ENCODE measurements around the gene CASP5.
"Not testable (repeated sequence)": the region's sequence is repeated elsewhere in the genome, so short reads cannot be mapped to it uniquely, and the experiment has no call there.

The CASP5 gene

DNA sequence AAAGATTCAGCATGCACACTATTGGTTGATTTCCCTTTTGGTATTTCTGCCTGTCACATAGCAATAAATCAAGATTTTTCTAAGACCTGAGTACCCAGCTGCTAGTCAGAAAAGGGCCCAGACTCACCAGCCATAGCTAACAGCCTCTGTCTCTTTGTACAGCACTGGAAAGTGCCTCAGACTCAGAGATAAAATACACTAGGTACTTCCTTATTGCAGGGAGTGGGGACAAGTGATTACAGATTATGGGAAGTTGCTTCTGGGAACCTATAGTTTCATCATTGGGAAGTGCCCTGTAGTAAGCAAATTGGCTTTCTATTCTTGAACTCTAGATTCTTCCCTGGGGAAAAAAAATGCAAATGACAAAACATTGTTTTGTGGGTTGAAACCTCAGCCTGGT is at the start of gene CASP5:
TSS of gene CASP5 (minus strand) at position 166 of the 400 bp plus-strand sequence. CDS start at position 134, 32 bp downstream.
- no peak for DNase-seq (ENCODE audit: low read depth in 2 of 2)

DNA sequence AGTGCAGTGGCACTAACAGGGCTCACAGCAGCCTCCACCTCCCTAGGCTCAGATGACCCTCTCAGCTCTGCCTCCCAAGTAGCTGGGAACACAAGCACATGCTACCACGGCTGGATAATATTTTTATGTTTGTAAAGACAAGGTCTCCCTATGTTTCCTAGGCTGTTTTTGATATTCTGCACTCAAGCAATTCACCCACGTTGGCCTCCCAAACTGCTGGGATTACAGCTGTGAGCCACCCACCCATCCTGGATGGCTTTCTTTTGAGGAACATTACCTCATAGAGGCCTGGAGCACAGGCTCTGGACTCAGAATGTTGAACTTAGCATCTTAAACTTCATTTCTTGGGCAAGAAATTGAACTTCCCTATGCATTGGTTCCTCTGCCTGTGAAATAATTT is 49.1 kb upstream of the CASP5 start:
- not testable (repeated sequence) for DNase-seq (ENCODE audit: low read depth in 2 of 2)

DNA sequence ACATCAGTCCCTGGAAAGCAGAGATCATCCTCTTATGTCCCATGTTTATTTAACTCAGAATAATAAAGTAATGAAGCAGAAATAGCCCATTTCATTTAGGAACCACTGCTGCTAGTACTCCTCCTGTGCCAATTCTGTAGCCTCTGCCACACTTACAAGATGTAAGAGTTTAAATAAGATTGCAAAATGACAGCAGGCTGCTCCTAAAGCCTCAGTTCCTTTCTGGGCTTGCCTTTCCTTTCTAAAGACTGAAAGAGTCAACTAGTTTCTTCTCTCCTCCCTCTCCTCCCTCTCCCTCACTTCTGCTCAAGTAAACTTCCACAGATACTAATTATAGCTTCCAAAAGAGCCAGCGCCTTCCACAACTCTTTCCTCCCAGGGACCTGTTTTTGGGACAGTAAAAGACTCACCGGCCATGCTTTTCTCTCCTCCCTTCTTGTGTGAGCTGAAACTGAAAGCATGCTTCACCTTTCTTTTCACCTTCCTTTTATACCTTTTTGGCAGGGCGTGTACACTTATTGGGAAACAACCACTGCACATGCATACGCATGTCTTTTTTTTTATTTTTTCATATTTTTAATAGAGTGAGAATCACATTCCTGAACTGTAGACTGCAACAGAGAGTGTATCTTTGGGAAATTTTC is 48.2 kb upstream of the CASP5 start:
- no peak for DNase-seq (ENCODE audit: low read depth in 2 of 2)

DNA sequence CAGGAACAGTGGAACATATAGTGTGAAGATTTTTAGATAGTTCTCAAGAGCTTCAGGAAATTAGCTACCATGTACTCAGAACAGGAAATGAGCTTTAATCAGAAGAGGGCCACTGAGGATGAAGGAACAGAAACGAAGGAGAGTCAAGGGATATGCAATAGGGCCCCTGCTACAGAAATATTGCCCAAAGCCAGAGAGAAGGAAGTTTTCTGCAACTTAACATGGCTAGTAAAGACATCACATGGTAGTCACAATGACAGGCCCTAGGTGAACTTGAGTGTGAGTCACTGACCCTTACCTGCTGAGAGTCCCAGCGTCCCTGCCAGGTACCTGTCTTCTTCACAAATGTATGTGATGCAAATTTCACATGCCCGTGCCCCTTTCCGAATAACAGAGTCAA is 47.3 kb upstream of the CASP5 start:
- no peak for DNase-seq (ENCODE audit: low read depth in 2 of 2)

DNA sequence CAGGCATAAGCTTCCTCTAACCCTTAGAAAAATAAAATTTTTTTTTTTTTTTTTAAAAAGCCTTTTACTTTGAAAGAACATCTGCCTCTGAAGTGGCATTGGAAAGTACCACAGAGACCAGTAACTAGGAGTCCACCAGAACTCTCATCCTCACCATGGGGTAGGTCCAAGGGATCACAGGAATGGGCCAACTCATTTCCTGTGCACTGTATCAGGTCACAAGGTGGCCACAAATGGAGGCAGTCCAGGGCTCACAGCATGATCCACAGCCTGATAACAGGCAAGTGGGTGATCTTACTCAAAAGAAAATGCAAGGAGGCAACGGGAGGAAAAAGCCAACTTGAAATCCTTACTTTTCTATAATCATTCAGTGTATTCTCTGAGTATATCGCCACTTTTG is 46.8 kb upstream of the CASP5 start:
- DNase-seq (ENCODE audit: low read depth in 2 of 2): not testable (repeated sequence)

DNA sequence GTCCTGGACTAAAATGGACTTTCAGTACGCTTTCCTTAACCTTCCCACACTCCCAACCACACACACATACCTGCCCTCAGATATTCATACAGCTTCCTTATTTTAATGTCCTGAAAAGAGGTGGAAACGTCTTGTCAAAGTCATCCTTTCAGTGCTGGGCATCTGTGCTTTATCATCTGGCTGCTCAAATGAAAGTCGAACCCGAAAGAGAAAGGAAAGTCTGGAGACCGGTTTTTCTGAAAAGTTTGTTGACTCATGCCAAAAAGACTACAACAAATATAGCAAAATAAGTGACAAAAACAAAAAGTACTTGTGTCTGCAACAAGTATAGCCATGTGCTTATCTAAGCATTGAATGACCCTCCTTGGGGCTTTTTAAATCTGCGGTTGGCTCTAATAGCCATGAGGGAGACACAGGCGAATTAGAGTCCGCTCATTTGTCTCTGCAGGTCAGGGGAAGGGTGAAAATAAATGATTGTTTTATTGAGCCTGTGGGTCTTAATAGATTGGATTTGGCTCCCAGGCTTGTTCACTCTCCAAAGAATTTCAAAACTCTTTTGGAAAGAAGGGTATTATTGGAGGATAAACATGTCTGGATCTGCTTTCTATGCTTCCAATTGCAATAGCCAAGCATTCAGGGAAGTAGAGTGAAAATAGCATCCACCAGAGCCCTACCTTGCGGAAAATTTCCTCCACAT is 40.4 kb upstream of the CASP5 start:
- not testable (repeated sequence) for DNase-seq (ENCODE audit: low read depth in 2 of 2)

DNA sequence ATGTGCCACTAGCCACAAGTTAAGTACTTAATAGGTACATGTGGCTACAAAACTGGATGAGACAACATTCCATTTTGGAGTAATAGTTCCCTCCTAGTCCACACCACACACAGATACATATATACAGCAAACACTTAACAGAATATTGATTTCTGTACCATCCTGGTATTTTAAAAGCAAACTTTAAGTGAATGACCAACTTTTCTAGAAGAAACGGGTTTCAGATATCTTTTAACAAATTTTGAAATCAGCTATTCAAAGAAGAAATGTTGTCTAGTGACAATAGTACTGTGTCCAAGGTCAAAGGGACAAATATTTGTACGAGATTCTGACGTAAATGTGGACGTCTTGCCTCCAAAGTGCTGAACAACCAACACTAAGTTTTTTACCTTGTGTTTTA is 34.5 kb upstream of the CASP5 start:
- no peak for DNase-seq (ENCODE audit: low read depth in 2 of 2)

DNA sequence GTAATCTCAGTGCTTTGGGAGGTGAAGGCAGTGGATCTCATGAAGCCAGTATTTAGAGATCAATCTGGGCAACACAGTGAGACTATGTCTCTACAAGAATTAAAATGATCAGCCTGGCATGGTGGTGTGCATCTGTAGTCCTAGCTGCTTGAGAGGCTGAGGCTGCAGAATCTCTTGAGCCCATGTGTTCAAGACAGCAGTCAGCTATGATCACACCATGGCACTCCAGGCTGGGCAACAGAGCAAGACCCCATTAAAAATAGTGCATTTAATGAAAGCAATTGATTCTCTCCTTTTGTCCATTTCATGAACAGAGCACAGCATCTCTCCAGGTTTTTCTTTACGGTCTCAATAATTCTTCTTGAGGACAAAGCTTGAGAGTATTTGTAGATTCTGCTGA is 33.5 kb upstream of the CASP5 start:
- DNase-seq (ENCODE audit: low read depth in 2 of 2): no peak

DNA sequence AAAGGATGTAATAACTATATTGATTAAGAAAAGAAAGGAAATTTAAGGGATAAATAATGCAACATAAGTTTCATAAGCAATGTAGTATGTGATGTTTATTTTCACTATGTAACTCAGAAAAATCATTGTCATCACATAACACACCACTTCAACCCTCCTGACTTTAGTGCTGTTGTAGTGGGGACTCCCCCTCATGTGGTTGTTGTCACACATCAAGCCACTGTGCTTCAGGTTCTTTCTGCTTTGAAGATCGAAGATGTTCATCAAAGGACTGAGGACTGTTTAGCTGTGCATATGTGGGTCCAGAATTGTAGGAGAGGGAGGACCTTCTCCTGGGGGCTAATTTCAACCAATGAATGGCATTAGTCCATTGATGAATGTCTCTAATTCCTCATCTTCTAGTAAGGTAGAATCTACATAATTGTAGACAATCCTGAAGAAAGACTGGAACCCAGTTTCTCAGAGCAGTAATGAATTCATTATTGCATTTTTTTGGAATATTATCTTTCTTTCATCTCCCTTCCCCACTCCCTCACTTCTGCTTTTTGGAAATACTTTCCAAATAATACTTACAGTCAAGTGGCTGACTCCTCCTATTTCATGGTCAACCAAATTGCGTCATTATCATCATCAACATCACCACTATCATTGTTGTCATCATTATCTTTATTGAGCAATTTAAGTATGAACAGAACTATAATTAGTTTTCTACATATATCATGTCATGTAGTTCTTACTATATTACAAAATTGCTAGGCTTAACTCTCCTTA is 31.9 kb upstream of the CASP5 start:
- DNase-seq (ENCODE audit: low read depth in 2 of 2): no peak

DNA sequence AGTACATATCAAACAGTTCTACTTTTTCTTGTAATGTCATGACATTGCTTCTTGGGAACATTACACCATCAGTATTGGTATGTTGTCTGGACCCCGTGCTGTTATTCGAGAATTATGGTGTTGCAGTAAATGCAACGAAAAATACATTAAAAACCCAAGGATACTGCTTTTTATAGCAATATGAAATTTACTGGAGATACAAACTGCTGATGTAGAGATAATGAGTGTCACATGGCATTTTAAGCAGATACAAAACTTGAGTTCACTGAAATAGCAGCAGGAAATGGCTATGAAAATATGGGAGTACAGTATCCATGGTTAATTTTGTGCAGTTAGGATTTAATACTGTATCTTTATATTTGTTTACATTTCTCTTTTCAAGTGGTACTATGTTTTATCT is 29.5 kb upstream of the CASP5 start:
- no peak for DNase-seq (ENCODE audit: low read depth in 2 of 2)

DNA sequence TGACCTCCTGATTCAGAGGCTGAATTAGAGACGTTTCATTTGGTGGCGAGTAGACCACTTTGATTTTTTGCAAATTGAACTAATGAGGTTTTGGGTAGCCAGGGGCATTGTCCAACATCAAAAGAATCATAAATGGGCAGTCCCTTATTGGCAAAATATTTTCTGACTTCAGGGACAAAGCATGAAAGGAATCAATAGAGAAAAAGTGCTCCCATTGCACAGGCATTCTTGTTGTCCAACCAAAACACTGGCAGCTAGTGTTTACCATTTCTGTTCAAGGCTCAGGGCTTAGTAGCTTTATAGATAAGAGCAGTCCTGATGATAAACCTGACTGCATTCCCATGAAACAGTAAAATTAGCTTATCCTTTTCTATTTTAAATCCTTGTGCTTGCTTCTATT is 28.6 kb upstream of the CASP5 start:
- DNase-seq (ENCODE audit: low read depth in 2 of 2): no peak

DNA sequence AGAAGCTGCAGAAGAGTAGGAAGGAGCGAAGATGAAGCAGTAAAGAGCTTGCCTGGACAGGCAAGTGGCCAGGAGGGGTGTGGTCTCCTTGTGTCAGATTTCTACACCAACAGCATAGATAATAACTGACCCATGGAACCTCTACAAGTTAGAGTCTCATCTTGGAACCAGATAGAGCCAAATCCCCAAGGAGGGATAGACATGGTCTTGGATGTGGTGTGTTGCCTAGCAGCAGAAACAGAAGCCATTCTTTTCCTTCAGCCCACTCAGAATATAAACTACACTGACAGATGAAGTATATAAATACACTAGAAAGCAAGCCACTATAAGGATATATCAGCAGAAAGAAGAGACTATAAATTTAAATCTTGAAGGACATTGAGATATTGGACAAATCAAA is 26.5 kb upstream of the CASP5 start:
- DNase-seq (ENCODE audit: low read depth in 2 of 2): no peak

DNA sequence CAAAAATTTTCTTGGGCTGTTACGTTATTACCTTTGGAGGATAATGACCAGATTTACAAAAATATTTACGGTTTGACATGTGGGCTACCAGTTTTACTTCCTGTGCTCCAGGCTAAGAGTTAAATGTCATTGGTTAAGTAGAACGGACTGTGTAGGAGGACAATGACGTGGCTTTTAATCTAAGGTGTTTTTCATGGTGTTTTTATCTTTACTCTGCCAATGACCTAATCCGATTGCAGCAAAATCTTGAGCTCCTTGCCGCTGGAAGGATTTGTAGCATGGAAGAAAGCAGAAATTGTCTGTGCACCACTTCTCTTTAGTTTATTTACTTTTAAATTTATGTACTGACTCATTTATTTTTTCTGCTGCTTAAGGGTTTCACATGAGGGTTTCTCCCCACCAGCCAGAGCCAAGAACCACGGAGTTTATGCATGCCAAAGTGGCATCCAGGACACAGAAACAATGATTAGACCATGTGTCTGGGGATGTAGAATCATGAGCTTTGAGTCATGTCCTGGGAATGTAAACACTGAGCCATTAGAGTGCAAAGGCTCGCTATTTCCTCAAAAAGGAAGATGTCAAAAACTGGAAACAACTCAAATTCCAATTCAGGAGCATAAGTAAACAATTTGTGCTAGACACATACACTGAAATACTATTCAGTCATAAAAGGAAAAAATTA is 24.1 kb upstream of the CASP5 start:
- no peak for DNase-seq (ENCODE audit: low read depth in 2 of 2)

DNA sequence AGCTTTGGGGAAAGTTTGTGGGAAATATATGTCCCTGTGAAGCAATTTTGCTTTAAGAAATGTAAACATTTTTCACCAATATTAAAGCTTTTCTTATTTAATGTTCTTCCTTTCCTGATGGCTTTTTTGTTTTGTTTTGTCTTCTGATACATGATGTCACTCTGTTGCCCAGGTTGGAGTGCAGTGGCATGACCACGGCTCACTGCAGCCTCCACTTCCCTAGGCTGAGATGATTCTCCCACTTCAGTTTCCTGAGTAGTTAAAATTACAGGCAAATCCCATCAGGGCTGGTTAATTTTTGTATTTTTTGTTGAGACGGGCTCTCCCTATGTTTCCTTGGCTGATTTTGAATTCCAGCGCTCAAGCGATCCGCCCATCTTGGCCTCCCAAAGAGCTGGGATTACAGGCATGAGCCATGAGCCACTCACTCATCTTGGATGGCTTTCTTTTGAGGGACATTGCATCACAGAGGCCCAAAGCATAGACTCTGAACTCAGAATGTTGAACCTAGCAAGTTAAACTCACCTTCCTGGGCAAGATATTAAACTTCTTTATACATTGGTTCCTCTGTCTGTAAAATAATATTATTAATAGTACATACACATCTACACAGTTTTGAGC is 22.8 kb upstream of the CASP5 start:
- DNase-seq (ENCODE audit: low read depth in 2 of 2): no peak

DNA sequence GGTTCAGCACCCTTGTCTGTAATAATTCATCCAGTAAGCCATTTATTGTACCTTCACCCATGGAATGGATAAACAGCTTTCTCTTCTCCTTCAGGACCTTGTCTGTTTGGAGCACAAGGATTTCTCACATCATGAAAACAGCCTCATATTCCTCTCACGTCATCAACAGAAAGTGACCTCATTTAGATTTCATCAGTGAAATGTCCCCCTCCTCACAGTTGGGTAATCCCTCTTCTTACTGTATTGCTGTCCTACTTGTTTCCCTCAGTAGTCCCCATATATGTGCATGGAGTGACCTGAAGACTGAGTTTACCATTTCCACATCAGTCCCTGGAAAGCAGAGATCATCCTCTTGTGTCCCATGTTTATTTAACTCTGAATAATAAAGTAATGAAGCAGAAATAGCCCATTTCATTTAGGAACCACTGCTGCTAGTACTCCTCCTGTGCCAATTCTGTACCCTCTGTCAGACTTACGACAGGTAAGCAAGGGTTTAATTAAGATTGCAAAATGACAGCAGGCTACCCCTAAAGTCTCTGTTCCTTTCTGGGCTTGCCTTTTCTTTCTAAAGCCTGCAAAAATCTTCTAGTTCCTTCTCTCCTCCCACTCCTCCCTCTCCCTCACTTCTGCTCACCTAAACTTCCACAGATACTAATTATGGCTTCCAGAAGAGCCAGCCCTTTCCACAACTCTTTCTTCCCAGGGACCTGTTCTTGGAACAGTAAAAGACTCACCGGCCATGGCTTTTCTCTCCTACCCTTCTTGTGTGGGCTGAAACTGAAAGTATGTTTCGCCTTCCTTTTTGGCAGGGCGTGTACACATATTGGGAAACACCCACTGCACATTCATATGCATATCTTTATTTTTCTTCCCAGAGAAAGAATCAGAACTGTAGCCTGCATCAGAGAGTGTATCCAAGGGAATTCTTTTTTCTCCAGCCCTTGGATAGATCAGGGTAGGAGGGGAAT is 21.9 kb upstream of the CASP5 start, which contains the start of gene CARD16:
TSS of gene CARD16 (minus strand) at position 779 of the 968 bp plus-strand sequence. CDS start at position 741, 38 bp downstream.
- peak in 1 of 2 donors; percentile 14 for DNase-seq (ENCODE audit: low read depth in 2 of 2)

DNA sequence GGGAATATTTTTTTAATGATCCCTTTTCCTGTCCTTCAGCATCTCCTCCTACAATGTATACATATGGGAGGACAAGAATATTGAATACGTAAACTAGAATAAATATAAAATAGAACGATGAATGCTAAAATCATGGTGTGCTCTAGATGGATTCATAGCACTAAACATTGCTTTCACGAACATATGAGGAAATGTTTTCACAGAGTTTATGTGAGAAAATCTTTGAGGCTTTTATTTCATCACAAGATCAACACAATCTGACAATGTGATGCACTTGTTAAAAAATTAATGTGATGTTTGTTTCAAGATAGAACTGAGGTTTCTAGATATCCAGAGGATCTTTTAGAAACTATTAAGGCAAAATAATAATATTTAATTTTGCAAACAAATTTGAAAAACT is 19.2 kb upstream of the CASP5 start:
- no peak for DNase-seq (ENCODE audit: low read depth in 2 of 2)

DNA sequence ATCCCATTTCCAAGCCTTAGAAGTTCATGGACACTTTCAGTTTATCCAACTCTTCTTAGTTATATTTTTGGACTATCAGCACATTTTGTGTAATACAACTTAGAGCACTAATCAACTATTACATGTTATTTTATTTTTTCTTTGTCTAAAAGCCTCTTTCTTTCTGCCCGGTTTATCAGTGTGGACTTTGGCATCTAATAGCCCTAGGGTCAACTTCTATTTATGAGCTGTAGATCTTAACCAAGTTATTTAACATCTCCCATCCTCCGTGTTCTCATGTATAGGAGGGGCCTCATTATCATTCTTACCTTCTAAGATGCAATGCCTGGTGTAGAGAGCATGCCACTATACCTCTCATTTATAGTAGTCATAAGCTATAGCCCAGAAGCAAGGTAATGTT is 17.7 kb upstream of the CASP5 start:
- no peak for DNase-seq (ENCODE audit: low read depth in 2 of 2)

DNA sequence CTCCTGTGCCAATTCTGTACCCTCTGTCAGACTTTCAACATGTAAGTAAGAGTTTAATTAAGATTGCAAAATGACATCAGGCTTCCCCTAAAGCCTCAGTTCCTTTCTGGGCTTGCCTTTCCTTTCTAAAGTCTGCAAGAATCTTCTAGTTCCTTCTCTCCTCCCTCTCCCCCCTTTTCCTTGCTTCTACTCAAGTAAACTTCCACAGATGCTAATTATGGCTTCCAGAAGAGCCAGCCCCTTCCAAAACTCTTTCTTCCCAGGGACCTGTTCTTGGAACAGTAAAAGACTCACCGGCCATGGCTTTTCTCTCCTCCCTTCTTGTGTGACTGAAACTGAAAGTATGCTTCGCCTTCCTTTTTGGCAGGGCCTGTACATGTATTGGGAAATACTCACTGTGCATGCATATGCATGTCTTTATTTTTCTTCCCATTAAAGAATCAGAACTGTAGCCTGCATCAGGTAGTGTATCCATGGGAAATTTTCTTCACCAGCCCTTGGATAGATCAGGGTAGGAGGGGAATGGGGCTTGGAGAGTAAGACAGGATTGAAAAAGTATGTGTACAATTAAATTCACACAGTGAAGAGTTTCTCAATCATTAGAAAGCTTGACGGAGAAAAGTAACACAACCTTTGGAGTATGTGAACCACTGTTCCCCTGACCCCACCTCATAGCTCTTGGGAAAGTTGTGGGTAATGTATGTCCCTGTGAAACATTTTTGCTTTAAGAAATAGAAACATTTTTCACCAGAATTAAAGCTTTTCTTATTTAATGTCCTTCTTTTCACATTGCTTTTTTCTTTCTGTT is 12.0 kb upstream of the CASP5 start, which contains the start of gene CASP1:
TSS of gene CASP1 (minus strand) at position 332 of the 808 bp plus-strand sequence. CDS start at position 301, 31 bp downstream.
- DNase-seq (ENCODE audit: low read depth in 2 of 2): peak in 1 of 2 donors; percentile 14

DNA sequence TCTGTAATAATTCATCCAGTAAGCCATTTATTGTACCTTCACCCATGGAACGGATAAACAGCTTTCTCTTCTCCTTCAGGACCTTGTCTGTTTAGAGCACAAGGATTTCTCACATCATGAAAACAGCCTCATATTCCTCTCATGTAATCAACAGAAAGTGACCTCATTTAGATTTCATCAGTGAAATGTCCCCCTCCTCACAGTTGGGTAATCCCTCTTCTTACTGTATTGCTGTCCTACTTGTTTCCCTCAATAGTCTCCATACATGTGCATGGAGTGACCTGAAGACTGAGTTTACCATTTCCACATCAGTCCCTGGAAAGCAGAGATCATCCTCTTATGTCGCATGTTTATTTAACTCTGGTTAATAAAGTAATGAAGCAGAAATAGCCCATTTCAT is 11.4 kb upstream of the CASP5 start:
- DNase-seq (ENCODE audit: low read depth in 2 of 2): not testable (repeated sequence)

Data from stimulated activated CD4-positive, alpha-beta T cell treated with anti-CD3 and anti-CD28 coated beads, Interleukin-4, amount 100 ng/mL, for 48 hours (primary cell).